ENCODE measurements around the gene ADCYAP1R1.

ADCYAP1R1 gene

GRCh38 chr7:31083210-31083786 is 31.2 kb downstream of the ADCYAP1R1 start:
- Histone ChIP-seq H3K9me3 (ENCODE audit: insufficient read depth, low read length) (no peaks in the 10 kb centered on the region), H3K4me3 (ENCODE audit: low read length) (no peak overlapping the region), H3K4me2 (ENCODE audit: low read length) (no peak overlapping the region), H3K27ac (ENCODE audit: low read length) (no peak overlapping the region), H2AFZ (ENCODE audit: low read depth, low read length) (no peak overlapping the region), H3K79me2 (ENCODE audit: low read length) (no peaks in the 10 kb centered on the region), H3K9ac (ENCODE audit: low read length) (no peak overlapping the region), H3K36me3 (replicated peaks; ENCODE audit: low read depth, low read length) (no peaks in the 10 kb centered on the region), H3K4me1 (ENCODE audit: low read length) (peaks cover 5% of the 10 kb centered on the region; the same call in 1 of the 2 replicates), H3K27me3 (ENCODE audit: low read depth, low read length) (peaks cover 11% of the 10 kb centered on the region; the same call in 1 of the 2 replicates), H4K20me1 (ENCODE audit: insufficient read depth, low read length) (no peaks in the 10 kb centered on the region)
- no peak for TF ChIP-seq EZH2phosphoT487 (IDR thresholded peaks at IDR 0.05; ENCODE audit: low read depth)
- TF ChIP-seq, protein P1, sequence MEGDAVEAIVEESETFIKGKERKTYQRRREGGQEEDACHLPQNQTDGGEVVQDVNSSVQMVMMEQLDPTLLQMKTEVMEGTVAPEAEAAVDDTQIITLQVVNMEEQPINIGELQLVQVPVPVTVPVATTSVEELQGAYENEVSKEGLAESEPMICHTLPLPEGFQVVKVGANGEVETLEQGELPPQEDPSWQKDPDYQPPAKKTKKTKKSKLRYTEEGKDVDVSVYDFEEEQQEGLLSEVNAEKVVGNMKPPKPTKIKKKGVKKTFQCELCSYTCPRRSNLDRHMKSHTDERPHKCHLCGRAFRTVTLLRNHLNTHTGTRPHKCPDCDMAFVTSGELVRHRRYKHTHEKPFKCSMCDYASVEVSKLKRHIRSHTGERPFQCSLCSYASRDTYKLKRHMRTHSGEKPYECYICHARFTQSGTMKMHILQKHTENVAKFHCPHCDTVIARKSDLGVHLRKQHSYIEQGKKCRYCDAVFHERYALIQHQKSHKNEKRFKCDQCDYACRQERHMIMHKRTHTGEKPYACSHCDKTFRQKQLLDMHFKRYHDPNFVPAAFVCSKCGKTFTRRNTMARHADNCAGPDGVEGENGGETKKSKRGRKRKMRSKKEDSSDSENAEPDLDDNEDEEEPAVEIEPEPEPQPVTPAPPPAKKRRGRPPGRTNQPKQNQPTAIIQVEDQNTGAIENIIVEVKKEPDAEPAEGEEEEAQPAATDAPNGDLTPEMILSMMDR (IDR thresholded peaks at IDR 0.05; ENCODE audit: low read depth, low read length) = no peak

DNA sequence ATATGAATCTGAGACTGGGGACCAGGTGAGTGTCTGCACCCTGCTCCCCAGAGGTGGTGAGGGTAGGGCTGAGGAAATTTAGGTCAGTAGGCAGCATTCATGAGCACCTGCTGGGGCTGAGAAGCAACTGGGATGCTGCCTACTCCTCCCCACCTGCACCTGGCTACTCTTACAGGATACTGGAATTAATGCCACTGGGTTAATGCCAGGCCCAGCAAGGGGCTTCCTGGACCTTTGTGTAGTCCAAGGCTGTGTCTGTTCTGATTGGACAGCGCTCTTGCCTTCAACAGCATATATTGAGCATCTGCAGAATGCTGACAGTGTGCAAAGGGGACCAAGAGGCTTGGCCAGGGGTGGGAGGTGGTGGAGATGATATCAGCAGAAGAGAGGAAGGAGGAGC is 32.1 kb downstream of the ADCYAP1R1 start:
- TF ChIP-seq, protein P1 (IDR thresholded peaks at IDR 0.05; ENCODE audit: low read depth, low read length) = no peak
- TF ChIP-seq EZH2phosphoT487 (IDR thresholded peaks at IDR 0.05; ENCODE audit: low read depth) = no peak
- no peak overlapping the region for H3K4me3 ChIP-seq (ENCODE audit: low read length)
- no peaks in the 10 kb centered on the region for H3K79me2 ChIP-seq (ENCODE audit: low read length)
- H3K4me2 ChIP-seq (ENCODE audit: low read length) = no peak overlapping the region
- H3K9ac ChIP-seq (ENCODE audit: low read length) = no peak overlapping the region
- no peaks in the 10 kb centered on the region for H3K9me3 ChIP-seq (ENCODE audit: insufficient read depth, low read length)
- H3K36me3 ChIP-seq (replicated peaks; ENCODE audit: low read depth, low read length) = no peaks in the 10 kb centered on the region
- peaks cover 11% of the 10 kb centered on the region; the same call in 1 of the 2 replicates for H3K27me3 ChIP-seq (ENCODE audit: low read depth, low read length)
- H3K27ac ChIP-seq (ENCODE audit: low read length) = no peak overlapping the region
- H2AFZ ChIP-seq (ENCODE audit: low read depth, low read length) = no peak overlapping the region
- no peaks in the 10 kb centered on the region for H4K20me1 ChIP-seq (ENCODE audit: insufficient read depth, low read length)
- peaks cover 5% of the 10 kb centered on the region; the same call in 1 of the 2 replicates for H3K4me1 ChIP-seq (ENCODE audit: low read length)

GRCh38 chr7:31087351-31087750 is 35.2 kb downstream of the ADCYAP1R1 start:
- H3K4me1 ChIP-seq (ENCODE audit: low read length) = no peaks in the 10 kb centered on the region
- H3K27ac ChIP-seq (ENCODE audit: low read length) = no peak overlapping the region
- TF ChIP-seq, protein P1 (IDR thresholded peaks at IDR 0.05; ENCODE audit: low read depth, low read length) = no peak
- no peak for TF ChIP-seq EZH2phosphoT487 (IDR thresholded peaks at IDR 0.05; ENCODE audit: low read depth)
- H3K9ac ChIP-seq (ENCODE audit: low read length) = no peak overlapping the region
- H4K20me1 ChIP-seq (ENCODE audit: insufficient read depth, low read length) = no peaks in the 10 kb centered on the region
- no peak overlapping the region for H3K4me2 ChIP-seq (ENCODE audit: low read length)
- no peaks in the 10 kb centered on the region for H3K9me3 ChIP-seq (ENCODE audit: insufficient read depth, low read length)
- no peaks in the 10 kb centered on the region for H3K36me3 ChIP-seq (replicated peaks; ENCODE audit: low read depth, low read length)
- no peak overlapping the region for H2AFZ ChIP-seq (ENCODE audit: low read depth, low read length)
- no peaks in the 10 kb centered on the region for H3K79me2 ChIP-seq (ENCODE audit: low read length)
- H3K27me3 ChIP-seq (ENCODE audit: low read depth, low read length) = no peaks in the 10 kb centered on the region
- no peak overlapping the region for H3K4me3 ChIP-seq (ENCODE audit: low read length)

DNA sequence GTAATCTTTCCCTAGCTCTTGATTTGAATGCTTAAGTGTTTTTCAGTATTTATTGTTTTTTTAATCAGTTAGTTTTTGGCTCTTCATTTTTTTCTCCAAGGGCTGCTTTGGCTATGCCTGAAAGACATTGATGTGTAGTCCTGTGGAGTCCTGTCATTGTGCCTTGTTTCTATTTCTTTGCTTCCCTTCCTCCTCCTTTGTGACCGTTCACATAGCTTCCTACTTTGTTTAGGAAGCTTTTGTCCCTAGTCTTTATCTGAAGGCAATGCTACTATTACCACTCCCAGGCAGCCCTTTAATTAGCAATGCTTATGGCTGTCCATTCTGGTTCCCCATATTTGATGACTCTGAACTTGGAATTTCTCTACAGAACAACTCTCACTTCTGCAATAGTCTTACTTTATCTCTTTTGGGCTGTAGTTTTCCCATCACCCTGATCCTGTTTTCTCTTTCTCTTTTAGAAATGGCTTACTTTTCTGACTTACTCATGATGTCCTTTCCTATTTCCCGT is 39.9 kb downstream of the ADCYAP1R1 start:
- H3K4me1 ChIP-seq (ENCODE audit: low read length) = no peaks in the 10 kb centered on the region
- H3K4me3 ChIP-seq (ENCODE audit: low read length) = no peak overlapping the region
- H4K20me1 ChIP-seq (ENCODE audit: insufficient read depth, low read length) = no peaks in the 10 kb centered on the region
- H3K36me3 ChIP-seq (replicated peaks; ENCODE audit: low read depth, low read length) = no peaks in the 10 kb centered on the region
- H3K27ac ChIP-seq (ENCODE audit: low read length) = no peak overlapping the region
- no peak overlapping the region for H3K4me2 ChIP-seq (ENCODE audit: low read length)
- H2AFZ ChIP-seq (ENCODE audit: low read depth, low read length) = no peak overlapping the region
- TF ChIP-seq, protein P1 (IDR thresholded peaks at IDR 0.05; ENCODE audit: low read depth, low read length) = no peak
- TF ChIP-seq EZH2phosphoT487 (IDR thresholded peaks at IDR 0.05; ENCODE audit: low read depth) = no peak
- H3K79me2 ChIP-seq (ENCODE audit: low read length) = no peaks in the 10 kb centered on the region
- H3K9me3 ChIP-seq (ENCODE audit: insufficient read depth, low read length) = no peaks in the 10 kb centered on the region
- no peak overlapping the region for H3K9ac ChIP-seq (ENCODE audit: low read length)
- H3K27me3 ChIP-seq (ENCODE audit: low read depth, low read length) = peaks cover 4% of the 10 kb centered on the region; the same call in 1 of the 2 replicates

Measured in OCI-LY3 (cell line).